ENCODE measurements around the gene CUBN.
"Not testable (repeated sequence)": the region's sequence is repeated elsewhere in the genome, so short reads cannot be mapped to it uniquely, and the experiment has no call there.

Gene CUBN

GRCh38 chr10:17140386-17140761, 10.8 kb upstream of the CUBN start:
- DNase-seq = no peak

- DNase-seq = no peak
Observed at GRCh38 chr10:17138460-17139042, 8.9 kb upstream of the CUBN start.

GRCh38 chr10:17134737-17135260, 5.2 kb upstream of the CUBN start:
- DNase-seq = no peak

- DNase-seq = no peak
Observed at GRCh38 chr10:17134282-17134681, 4.7 kb upstream of the CUBN start.

GRCh38 chr10:17128261-17128660, 1.4 kb downstream of the CUBN start:
- DNase-seq = no peak

- no peak for DNase-seq
Observed at GRCh38 chr10:17126327-17126726, 3.3 kb downstream of the CUBN start.

GRCh38 chr10:17125206-17125893, 4.3 kb downstream of the CUBN start:
- DNase-seq = no peak

- no peak for DNase-seq
Observed at GRCh38 chr10:17123961-17124360, 5.7 kb downstream of the CUBN start.

GRCh38 chr10:17122726-17123661, 6.6 kb downstream of the CUBN start:
- no peak for DNase-seq

- DNase-seq = no peak
Observed at GRCh38 chr10:17122052-17122451, 7.6 kb downstream of the CUBN start.

- no peak for DNase-seq
Observed at GRCh38 chr10:17120694-17121093, 8.9 kb downstream of the CUBN start.

GRCh38 chr10:17119845-17120244, 9.8 kb downstream of the CUBN start:
- no peak for DNase-seq

GRCh38 chr10:17116193-17116592, 13.4 kb downstream of the CUBN start:
- no peak for DNase-seq

GRCh38 chr10:17115683-17116082, 13.9 kb downstream of the CUBN start:
- DNase-seq = no peak

GRCh38 chr10:17114878-17115444, 14.7 kb downstream of the CUBN start:
- DNase-seq = not testable (repeated sequence)

- no peak for DNase-seq
Observed at GRCh38 chr10:17113889-17114540, 15.6 kb downstream of the CUBN start.

- no peak for DNase-seq
Observed at GRCh38 chr10:17113346-17113745, 16.3 kb downstream of the CUBN start.

GRCh38 chr10:17112566-17112965, 17.0 kb downstream of the CUBN start:
- DNase-seq = no peak

- no peak for DNase-seq
Observed at GRCh38 chr10:17109475-17110207, 20.0 kb downstream of the CUBN start.

- no peak for DNase-seq
Observed at GRCh38 chr10:17109046-17109445, 20.6 kb downstream of the CUBN start.

GRCh38 chr10:17106991-17107390, 22.6 kb downstream of the CUBN start:
- DNase-seq = no peak

GRCh38 chr10:17101910-17102266, 27.7 kb downstream of the CUBN start:
- DNase-seq = no peak

Measured in activated gamma-delta T cell (primary cell).